Dedifferentiated amniotic fluid mesenchymal stem cell (primary cell): ENCODE results near the gene RNU4-1.
"Not testable (repeated sequence)": the region's sequence is repeated elsewhere in the genome, so short reads cannot be mapped to it uniquely, and the experiment has no call there.

Experiments used
- DNase-seq: peaks from one replicate; pipeline ENCODE4 v3.0.0-alpha.2; 2016; ENCODE audit errors: extremely low spot score

Gene RNU4-1

DNA sequence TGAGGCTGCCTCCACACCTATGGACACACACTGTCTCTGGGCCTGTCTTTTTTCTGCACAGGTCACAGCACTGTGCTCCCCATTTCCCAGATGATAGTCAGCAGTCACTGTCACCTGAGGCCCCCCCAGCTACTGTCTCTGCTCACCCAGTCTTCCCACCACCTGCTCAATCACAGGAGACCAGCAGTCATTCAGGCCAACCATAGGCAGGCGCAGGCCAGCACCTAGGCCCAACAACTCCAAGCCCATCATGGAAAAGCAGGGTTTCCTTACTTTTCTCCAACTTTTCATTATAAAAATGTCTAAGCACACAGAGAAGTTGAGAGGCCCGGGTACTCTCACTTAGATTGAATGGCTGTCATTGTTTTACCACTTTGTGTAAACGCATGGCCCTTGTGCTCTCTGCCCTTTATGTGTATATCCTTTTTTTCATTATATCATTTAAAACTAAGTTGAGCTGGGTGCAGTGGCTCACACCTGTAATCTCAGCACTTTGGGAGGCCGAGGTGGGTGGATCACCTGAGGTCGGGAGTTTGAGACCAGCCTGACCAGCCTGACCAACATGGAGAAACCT is 34.6 kb downstream of the RNU4-1 start:
- DNase-seq = no peak

DNA sequence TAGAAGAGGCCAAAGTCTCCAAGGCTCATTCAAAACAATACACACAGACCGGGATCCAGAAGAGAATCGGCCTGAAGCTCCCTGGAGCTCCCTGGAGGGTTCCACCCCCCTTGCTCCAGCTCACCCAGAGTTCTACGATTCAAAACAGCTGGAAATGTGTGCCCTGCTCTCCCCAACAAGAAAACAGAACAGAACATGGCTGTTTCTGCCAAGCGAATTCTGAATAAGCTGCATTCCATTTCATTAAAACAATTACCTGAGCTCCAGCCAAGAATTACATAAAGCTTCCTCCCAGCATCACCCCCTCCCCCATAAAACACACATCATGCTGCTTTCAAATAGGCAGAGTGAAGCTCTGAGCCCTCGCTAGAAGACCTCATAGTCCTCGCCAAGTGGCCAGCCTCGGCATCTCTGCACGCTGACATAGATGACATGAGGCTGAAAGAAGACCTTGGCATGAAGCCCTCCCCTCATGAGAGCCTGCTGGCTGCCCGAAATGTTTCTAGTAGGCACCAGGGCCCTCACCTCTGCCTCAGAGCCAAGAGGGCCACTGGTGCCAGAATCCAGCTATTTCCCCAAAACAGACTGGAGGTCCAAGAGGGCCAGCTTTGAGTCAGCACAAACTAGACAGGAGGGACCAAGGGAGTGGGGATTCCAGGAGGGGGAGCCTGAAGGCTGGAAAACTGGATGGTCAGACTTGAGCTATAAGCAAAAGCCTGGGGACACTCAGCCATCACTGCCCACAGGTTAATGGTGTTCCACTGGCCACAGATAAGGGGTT is 35.8 kb downstream of the RNU4-1 start:
- peak; percentile 95 for DNase-seq

DNA sequence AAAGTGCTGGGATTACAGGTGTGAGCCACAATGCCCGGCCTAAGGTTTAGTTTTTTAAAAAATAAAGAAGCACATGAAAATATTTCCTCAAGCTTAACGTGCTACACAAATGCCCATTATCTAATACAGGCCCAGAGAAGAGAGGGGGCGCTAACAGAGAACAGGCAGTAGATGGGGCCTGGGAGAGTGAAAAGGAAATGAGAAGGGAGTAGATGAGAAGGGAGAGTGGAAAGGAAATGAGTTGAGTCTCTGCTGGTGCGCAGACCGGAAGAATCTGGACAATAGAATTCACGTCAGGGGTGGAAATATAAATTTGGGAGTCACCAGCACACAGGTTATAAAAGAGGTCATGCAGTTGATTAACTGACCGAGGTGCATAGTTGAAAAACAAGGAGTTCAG is 38.2 kb downstream of the RNU4-1 start:
- DNase-seq = no peak

DNA sequence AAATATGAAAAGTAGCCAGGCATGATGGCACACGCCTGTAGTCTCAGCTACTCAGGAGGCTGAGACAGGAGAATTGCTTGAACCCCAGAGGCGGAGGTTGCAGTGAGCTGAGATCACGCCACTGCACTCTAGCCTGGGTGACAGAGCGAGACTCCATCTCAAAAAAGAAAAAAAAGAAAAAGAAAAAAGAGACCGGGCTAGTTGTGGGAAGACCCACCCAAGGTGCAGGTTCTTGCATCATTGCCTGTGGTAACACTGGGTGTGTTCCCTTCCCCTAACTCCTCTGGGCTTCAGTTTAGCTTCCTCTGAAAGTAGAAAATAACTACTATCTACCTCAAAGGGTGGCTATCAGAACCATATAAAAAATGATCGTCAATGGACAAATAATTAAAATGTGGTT is 39.7 kb downstream of the RNU4-1 start:
- not testable (repeated sequence) for DNase-seq

DNA sequence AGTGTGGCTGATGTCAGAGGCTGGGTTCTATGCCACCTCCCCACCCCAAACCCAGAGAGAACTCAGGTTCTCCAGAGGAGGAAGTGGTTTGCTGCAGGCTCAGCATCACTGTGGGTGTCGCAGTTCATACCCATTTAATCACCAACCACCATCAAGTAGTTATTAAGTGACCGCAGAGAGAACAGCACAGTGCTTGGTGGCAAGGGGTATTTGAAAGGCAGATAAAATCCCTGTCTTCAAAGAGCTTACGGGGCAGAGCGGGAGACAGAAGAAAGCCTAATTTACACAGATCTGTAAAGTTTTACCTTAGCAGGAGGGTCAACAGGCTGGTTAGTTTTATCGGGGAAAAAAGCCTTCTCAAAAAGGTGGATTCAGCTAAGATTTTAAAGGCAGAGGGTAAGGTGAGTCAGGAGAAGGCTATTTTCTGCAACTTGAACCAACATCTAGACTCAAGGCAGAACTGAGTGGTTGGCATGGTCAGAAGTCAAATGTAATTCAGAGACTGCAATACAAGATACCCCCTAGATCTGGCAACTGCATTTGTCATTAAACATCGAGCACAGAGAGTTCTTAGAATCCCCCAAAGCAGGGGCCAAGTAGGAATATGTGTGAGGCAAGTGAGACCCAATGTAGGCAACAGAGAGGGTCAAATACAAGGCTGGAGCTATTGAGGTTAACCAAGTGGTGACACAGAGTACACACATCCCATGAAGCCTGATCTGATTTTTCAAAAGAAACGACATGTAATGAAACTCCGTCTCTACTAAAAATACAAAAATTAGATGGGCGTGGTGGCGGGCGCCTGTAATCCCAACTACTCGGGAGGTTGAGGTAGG is 40.7 kb downstream of the RNU4-1 start:
- no peak for DNase-seq

DNA sequence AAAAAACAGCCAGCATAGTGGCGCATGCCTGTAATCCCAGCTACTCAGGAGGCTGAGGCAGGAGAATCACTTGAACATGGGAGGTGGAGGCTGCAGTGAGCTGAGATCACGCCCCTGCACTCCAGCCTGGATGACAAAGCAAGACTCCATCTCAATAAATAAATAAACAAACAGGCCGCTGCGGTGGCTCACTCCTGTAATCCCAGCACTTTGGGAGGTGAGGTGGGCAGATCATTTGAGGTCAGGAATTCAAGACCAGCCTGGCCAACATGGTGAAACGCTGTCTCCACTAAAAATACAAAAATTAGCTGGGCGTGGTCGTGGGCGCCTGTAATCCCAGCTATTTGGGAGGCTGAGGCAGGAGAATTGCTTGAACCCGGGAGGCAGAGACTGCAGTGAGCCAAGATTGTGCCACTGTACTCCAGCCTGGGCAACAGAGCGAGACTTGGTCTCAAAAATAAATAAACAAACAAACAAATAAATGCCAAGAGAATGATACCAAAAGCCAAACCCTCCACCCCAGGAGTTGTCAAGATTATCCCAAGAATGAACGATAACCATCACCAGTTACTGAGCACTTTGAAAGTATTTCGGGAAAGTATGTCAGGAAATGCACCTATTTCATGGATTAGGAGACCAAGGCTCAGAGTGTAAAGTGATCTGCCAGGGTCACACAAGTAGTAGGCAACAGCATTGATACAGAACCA is 41.5 kb downstream of the RNU4-1 start:
- DNase-seq = not testable (repeated sequence)

DNA sequence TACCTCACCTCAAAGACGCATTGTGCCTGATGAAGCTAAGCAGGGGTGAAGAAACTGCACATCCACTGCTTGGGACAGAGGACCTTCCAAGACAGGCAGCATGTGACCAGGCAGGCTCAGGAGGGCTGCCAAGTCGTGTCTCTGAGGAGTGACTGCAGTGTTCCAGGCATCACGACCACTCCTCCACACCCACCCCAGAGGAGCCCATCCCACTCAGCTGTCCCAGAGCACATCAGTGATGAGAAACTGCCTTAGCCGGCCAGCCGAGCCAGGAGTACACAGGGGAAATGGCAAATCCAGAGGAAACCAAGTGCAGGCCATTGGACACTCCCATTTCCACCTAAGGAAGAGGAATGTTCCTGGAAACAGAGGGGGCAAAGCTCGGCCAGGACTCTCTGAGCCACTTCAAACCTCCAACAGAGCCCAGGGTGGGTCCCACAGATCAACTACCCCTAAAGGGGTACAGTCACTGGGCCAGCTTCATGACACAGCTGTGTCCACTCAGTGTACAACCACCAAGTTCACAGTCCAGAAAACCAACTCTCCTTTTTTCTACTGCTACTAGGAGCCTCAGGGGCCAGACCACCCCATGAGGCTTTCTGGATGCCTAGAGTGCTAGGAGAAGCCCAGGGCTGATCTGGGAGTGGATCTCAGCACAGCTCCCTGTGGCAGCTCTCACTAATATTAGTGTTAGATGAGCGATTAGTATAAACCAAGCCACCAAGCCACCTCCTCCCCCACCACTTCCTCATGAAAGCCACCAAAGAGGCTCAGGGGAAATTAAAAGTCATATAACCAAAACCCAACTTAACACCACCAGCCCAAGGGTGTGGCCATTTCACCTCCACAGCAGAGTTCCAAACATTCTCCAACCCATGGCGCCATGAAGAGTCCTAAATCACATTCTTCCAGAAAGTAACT is 42.9 kb downstream of the RNU4-1 start:
- DNase-seq = no peak

DNA sequence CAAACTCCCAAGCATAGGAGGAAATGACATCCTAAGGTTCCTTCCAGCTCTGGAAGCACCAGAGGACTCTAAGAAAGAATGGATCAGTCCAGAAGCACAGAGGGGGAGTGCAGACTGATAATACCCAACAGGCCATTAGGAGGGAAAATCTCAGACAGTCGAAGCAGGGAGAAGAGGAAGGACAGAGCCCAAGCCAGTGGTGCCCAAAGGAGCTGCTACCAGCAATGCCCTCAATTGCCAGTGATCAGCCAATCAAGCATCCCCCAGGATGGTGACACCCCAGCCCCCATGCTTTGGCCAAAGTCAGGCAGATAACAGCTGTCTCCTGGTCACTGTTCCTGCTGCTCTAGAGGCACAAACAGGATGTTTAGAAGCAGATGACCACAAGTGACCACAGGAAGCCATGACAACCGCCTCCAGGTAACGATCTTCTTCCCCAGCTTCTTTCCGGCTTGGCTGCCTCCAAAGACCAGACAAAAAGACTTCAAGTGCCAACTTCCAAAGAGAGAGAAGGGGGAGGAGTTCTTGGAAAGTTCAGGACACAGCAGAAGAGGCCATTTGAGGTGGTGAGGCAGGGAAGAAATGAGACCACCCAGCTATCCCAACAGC is 43.7 kb downstream of the RNU4-1 start:
- DNase-seq = no peak

DNA sequence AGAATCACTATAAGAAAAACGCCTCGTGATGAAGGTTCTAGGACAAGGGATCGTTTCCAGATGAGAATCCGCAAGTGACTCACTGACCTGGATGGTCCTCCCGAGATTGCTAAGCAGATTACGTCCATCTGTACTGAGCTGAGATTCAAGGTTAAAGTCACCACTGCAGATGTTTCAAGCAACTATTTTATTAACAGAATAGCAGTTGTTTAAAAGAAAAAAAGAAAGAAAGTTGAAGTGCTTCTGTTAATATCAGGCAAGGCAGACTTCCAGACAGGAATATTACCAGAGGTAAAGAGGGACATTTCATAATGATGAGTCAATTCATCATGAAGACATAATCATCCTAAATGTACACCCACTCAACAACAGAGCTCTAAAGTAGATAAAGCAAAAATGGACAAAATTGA is 45.4 kb downstream of the RNU4-1 start:
- DNase-seq = no peak

DNA sequence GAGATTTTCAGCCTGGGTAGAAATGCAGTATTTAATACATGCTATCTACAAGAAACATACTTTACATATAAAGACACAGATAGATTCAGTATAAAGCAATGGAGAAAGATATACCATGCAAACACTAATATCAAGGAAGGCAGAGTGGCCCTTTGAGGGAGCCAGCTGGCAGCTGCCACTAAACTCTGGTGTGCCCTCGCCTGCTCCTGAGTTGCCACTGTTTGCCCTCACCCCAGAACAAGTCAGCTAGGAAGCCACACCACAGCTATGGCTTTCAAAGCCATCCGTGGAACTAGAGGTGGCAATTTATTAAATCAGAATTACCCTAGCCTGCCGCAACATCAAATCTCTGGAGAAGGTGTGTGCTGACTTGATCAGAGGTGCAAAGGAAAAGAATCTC is 45.9 kb downstream of the RNU4-1 start:
- DNase-seq = no peak

DNA sequence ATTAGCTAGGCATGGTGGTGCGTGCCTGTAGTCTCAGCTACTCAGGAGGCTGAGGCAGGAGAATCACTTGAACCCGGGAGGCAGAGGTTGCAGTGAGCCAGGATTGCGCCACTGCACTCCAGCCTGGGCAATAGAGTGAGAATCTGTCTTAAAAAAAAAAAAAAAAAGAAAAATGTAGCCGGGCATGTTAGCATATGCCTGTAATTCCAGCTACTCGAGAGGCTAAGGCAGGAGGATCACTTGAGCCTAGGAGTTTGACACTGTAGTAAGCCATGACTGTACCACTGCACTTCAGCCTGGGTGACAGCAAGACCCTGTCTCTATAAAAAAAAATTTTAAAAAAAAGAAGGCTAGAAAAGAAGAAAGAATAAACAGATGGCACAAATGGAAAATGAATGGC is 46.3 kb downstream of the RNU4-1 start:
- DNase-seq = not testable (repeated sequence)
